ENCODE measurements around the gene EEF1AKMT3. TPM values are rescaled to one million over a fixed set of nuclear protein-coding genes. Genes with fewer than 3 reads are reported as not detected.
A peak's percentile ranks its signal among the peaks of the same experiment; 100 is the strongest.
"Not testable (repeated sequence)": the region's sequence is repeated elsewhere in the genome, so short reads cannot be mapped to it uniquely, and the experiment has no call there.

EEF1AKMT3 gene
- total RNA-seq, 1 donor from 2014 or later: 4.2 TPM

DNA sequence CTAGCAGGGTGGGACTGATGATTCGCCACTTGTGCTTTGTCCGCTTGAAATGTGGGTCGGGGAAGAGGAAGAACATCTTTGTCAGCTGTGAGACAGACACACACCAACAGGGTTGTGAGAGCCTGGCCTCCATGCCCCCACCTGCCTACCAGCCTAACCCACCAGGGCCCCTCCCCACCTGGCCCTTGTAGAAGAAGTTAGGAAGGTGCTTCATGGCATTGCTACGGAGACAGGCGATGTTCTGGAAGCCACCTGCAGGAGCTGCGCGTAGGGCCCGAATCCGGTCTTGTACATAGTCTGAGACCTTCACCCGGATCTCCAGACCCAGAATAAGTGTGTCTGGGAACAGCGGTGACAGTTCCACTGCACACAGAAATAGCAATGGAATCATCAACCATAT lies 2.8 kb upstream of the EEF1AKMT3 start:
- H3K4me3 ChIP-seq (ENCODE audit: low read depth, low read length): no peak overlapping the region
- DNase-seq (ENCODE audit: low read depth): no peak
- TF ChIP-seq CTCF (conservative IDR thresholded peaks at IDR 0.05; ENCODE audit: low read depth, low read length): no peak

DNA sequence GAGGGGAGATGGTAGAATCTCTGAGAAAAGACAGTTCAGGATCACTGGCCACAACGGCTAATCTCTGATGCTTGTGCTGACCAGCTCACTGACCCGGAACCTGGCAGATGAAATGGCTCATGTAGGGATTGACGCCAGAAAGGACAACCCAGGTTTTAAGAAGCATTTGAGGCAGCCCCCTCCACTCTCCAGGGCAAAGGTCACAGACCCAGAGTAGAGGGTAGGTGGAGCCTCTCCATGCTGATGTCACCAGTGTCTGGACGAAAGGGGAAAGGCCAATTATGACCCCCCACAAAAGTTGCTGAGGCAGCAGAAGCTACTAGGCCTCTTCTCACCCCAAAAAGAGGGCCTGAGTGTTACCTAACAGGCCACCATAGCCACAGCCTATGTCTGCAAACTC lies 1.7 kb upstream of the EEF1AKMT3 start:
- no peak for TF ChIP-seq CTCF (conservative IDR thresholded peaks at IDR 0.05; ENCODE audit: low read depth, low read length)
- H3K4me3 ChIP-seq (ENCODE audit: low read depth, low read length): peak overlapping the region; percentile 76
- no peak for DNase-seq (ENCODE audit: low read depth)

GRCh38 chr12:57771236-57771872 lies 1.1 kb upstream of the EEF1AKMT3 start:
- no peak for DNase-seq (ENCODE audit: low read depth)
- H3K4me3 ChIP-seq (ENCODE audit: low read depth, low read length): peak overlapping the region; percentile 76
- TF ChIP-seq CTCF (conservative IDR thresholded peaks at IDR 0.05; ENCODE audit: low read depth, low read length): no peak

DNA sequence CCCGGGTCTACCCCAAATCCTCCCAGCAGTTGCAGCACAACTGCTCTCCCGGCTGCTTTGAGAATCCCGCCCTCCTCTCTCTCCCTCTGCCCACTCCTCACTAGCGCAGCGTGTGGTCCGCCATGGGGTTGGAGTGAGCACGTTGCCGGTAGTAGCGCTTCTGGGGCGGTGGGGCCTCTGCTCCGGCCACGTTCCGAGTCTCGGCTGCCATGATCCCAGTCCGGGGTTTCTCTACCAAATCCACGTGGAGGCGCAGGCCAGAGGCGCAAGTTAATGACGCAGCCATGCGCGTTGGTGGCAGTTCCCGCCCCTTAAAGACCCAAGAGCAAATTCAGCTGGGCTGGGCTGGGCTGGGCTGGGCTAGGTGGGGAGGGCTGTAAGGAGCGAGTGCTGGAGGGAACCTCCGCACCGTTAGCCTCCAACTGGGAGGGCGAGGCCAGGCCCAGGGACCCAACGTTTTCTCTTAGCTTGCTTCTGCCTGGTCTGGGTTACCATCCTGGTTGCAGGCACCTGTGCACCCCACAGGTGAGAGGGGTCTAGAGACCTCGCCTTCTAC lies 463 bp upstream of the EEF1AKMT3 start, which contains the start of gene METTL1:
Gene METTL1, minus strand, starts transcription at position 233 of the 556 bp plus-strand sequence. Its CDS starts 22 bp downstream, at position 211.
- H3K4me3 ChIP-seq (ENCODE audit: low read depth, low read length): peak within 1 kb of the TSS; percentile 76
- no peak for TF ChIP-seq CTCF (conservative IDR thresholded peaks at IDR 0.05; ENCODE audit: low read depth, low read length)
- no peak for DNase-seq (ENCODE audit: low read depth)

DNA sequence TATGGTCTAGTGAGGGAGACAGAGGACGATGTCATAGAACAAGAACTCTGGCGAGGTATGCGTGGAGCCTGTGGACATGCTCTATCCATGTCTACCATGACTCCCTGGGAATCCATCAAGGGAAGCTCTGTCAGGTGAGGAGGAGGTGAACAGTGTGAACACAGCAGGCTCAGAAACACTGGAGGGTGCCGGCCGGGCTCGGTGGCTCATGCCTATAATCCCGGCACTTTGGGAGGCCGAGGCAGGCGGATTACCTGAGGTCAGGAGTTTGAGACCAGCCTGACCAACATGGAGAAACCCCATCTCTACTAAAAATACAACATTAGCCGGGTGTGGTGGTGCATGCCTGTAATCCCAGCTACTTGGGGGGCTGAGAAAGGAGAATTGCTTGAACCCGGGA lies 2.2 kb downstream of the EEF1AKMT3 start:
- DNase-seq (ENCODE audit: low read depth); H3K4me3 ChIP-seq (ENCODE audit: low read depth, low read length): not testable (repeated sequence)

DNA sequence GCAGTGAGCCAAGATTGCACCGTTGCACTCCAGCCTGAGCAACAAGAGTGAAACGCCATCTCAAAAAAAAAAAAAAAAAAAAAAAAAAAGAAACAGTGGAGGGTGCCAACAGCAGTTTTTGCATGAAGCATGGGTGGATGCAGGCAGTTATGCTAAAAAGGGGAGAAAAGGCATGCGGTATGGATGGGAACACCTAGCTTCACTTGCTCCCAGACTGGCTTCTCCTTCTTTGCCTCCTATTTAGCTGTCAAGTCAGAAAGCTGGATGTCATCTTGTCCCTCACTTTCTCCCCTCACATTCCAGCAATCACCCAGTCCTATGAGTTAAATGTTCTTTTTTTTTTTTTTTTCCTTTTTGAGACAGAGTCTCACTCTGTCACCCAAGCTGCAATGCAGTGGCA lies 2.6 kb downstream of the EEF1AKMT3 start:
- no peak for TF ChIP-seq CTCF (conservative IDR thresholded peaks at IDR 0.05; ENCODE audit: low read depth, low read length)
- no peak overlapping the region for H3K4me3 ChIP-seq (ENCODE audit: low read depth, low read length)
- no peak for DNase-seq (ENCODE audit: low read depth)

DNA sequence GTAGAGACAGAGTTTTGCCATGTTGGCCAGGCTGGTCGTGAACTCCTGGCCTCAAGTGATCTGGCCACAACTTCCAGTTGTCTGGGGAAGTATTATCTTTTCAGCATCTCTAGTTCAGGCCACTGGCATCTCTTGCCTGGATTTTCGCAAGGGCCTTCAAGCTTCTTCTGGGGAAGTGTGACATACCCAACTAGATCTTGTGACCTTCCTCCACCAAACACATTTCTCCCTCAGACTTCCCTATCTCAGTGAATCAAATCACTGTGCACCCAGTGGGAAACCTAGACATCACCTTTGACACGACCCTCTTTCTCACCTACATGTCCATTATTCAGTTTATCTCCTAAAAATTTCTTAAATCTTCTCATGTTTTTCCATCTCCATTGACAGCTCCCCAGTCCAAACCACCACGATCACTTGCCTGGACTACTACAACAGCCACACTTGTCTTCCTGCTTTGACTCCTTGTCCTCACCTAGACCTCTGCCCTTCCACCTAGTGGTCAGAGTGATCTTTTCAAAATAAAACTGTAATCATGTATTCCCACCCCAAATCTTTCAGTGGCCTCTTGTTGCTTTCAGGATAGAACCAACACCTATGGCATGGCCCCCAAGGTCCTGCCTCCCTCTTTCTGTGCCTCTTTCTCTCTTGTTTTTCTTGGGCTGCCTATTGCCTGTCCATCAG lies 3.3 kb downstream of the EEF1AKMT3 start:
- no peak overlapping the region for H3K4me3 ChIP-seq (ENCODE audit: low read depth, low read length)
- DNase-seq (ENCODE audit: low read depth): no peak
- peak; percentile 19 for TF ChIP-seq CTCF (conservative IDR thresholded peaks at IDR 0.05; ENCODE audit: low read depth, low read length)

Data from epithelial cell of proximal tubule (primary cell).